AG04450 (cell line): ENCODE results near the gene STARD6. TPM values are rescaled to one million over a fixed set of nuclear protein-coding genes. Genes with fewer than 3 reads are reported as not detected.

Experiments used
- CTCF ChIA-PET: fragments of 300-600, 350-600 bp; formaldehyde crosslinking; extraction: SDS; loops from one replicate; lab custom pipeline; 2022; ENCODE audit warnings: antibody characterized with exemption, inconsistent platforms; lab: Charles Lee
- POLR2A ChIA-PET: fragments of 350-600 bp; formaldehyde crosslinking; extraction: SDS; loops from one replicate; lab custom pipeline; 2021; ENCODE audit warnings: antibody characterized with exemption, inconsistent platforms; lab: Yijun Ruan, JAX
- DNase-seq: peaks from one replicate; pipeline ENCODE4 v3.0.0-alpha.2; 2011; ENCODE audit warnings: low read depth, low spot score
- H3K27ac ChIP-seq: one replicate; pipeline ENCODE4 v1.5.1; 2012; ENCODE audit warnings: low read depth, low read length, control low read depth
- H3K27me3 ChIP-seq: one replicate; pipeline ENCODE4 v1.6.0; 2012; ENCODE audit warnings: low read length; ENCODE audit not compliant: control insufficient read depth, insufficient read depth
- H3K4me3 ChIP-seq: 2 replicates; pipeline ENCODE4 v1.5.1; 2011; ENCODE audit warnings: mild to moderate bottlenecking, low read depth, low read length, control low read depth
- H3K9me3 ChIP-seq: 2 replicates; pipeline ENCODE4 v1.5.1; 2012; ENCODE audit warnings: low read length; ENCODE audit not compliant: control insufficient read depth, insufficient read depth
- CTCF ChIP-seq: IDR thresholded peaks from 2 replicates; pipeline ENCODE4 v1.5.1; 2011; ENCODE audit warnings: low read depth, low read length, control low read depth, inconsistent platforms
- polyA minus RNA-seq: library from RNA; depleted of rRNA, polyadenylated mRNA; stranded (reverse); fragments of >200 nt; gene quantifications from 2 replicates; pipeline ENCODE4 v1.2.3, GENCODE V29; 2011; rRNA and poly(A)+ RNA removed
- polyA plus RNA-seq: library from polyadenylated mRNA; depleted of rRNA; stranded (reverse); fragments of >200 nt; gene quantifications from 2 replicates; pipeline ENCODE4 v1.2.3, GENCODE V29; 2011; rRNA removed

The STARD6 gene
- polyA plus RNA-seq (0.14 TPM in 1 of 2 replicates, not detected in the other), polyA minus RNA-seq (not detected in 2 replicates)

- POLR2A ChIA-PET, result interaction anchor here (0.6 kb wide), 1 partner anchor 89 kb away, joined by 4 read pairs; the partner anchor contains the start of gene POLI
Measured at GRCh38 chr18:54357660-54358494, at the start of gene STARD6, which contains the start of gene C18orf54. Gene STARD6, minus strand, starts transcription at chr18:54357858. Its CDS starts 3,285 bp downstream, at chr18:54354573. Gene C18orf54, plus strand, starts transcription at chr18:54357906. Its CDS starts 2,667 bp downstream, at chr18:54360573.

GRCh38 chr18:54405290-54405689 is 47.6 kb upstream of the STARD6 start:
- CTCF ChIA-PET, result interaction anchor here (0.5 to 0.6 kb wide), 2 partner anchors 16 to 258 kb away, joined by 3 to 4 read pairs; no protein-coding TSS in a partner anchor
- H3K4me3 ChIP-seq, result no peak overlapping the region
- POLR2A ChIA-PET, result no interaction called here
- H3K27ac ChIP-seq, result no peak overlapping the region
- no peaks in the 10 kb centered on the region for H3K9me3 ChIP-seq
- H3K27me3 ChIP-seq, result no peaks in the 10 kb centered on the region
- DNase-seq, result no peak
- no peak for TF ChIP-seq CTCF

More at GRCh38 chr18:54357660-54358494, at the start of gene STARD6, which contains the start of gene C18orf54:
- Histone ChIP-seq H3K27me3 (no peaks in the 10 kb centered on the region), H3K4me3 (peak within 1 kb of the TSS; percentile 89), H3K9me3 (no peaks in the 10 kb centered on the region; the same call in 1 of the 2 replicates), H3K27ac (peak within 1 kb of the TSS; percentile 43)
- TF ChIP-seq CTCF, result peak; percentile 33
- CTCF ChIA-PET, result interaction anchor here (0.6 to 4.3 kb wide), 7 partner anchors 10 to 314 kb away, joined by 3 to 35 read pairs (median 3); no protein-coding TSS in a partner anchor
- peak; percentile 67 for DNase-seq

- Histone ChIP-seq H3K27ac (no peak overlapping the region), H3K27me3 (no peaks in the 10 kb centered on the region), H3K9me3 (no peaks in the 10 kb centered on the region), H3K4me3 (no peak overlapping the region)
- no peak for TF ChIP-seq CTCF
- POLR2A ChIA-PET, result no interaction called here
- DNase-seq, result no peak
- CTCF ChIA-PET, result no interaction called here
Measured at GRCh38 chr18:54396760-54397159, 39.1 kb upstream of the STARD6 start.

- ChIA-PET CTCF (interaction anchor here (1.2 to 3.8 kb wide), 4 partner anchors 29 to 277 kb away, joined by 3 to 39 read pairs (median 20); partner anchors contain the start of genes C18orf54 and STARD6), POLR2A (no interaction called here)
- no peak for DNase-seq
- Histone ChIP-seq H3K9me3 (no peaks in the 10 kb centered on the region), H3K27ac (no peak overlapping the region), H3K27me3 (no peaks in the 10 kb centered on the region), H3K4me3 (no peak overlapping the region)
- TF ChIP-seq CTCF, result no peak
Measured at GRCh38 chr18:54393648-54394294, 36.1 kb upstream of the STARD6 start.
